ENCODE results near the gene NOL4L.

Gene NOL4L

DNA sequence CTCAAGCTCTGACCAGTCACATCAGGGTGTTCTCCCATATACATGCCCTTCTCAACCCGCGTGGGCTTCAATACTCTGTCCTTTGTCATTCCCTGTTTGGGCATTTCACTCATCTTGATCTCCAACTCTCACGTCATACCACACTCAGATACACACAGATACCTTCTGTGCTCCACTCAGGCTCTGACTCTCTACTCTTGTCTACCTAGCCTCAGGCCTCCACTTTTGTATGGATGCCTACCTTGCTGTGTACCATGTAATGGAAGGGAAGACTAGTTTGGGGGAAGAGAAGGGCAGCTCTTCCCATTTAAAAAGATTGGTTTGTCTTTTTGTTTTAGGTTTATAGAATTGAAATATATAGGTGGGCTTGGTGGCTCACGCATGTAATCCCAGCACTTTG lies 178.4 kb downstream of the NOL4L start:
- Histone ChIP-seq H3K9me3 (ENCODE audit: low read depth, low read length) (no peaks in the 10 kb centered on the region), H3K36me3 (ENCODE audit: insufficient read depth, low read length) (peaks cover 33% of the 10 kb centered on the region), H3K27ac (no peak overlapping the region), H3K9ac (ENCODE audit: insufficient read length) (no peak overlapping the region), H3K4me3 (no peak overlapping the region)
- TF ChIP-seq POLR2AphosphoS5 (IDR thresholded peaks at IDR 0.05; ENCODE audit: borderline replicate concordance, low read depth, low read length), result no peak
- TF ChIP-seq EZH2 (IDR thresholded peaks at IDR 0.05), result no peak
- TF ChIP-seq FOXP2 (optimal IDR thresholded peaks at IDR 0.05; ENCODE audit: control extremely low read depth, extremely low read length, insufficient read depth), result no peak
- DNase-seq (ENCODE audit: low read depth, low spot score), result no peak

GRCh38 chr20:32404017-32404416 lies 181.1 kb downstream of the NOL4L start:
- H3K9ac ChIP-seq (ENCODE audit: insufficient read length), result no peak overlapping the region
- H3K27ac ChIP-seq, result no peak overlapping the region
- H3K9me3 ChIP-seq (ENCODE audit: low read depth, low read length), result no peaks in the 10 kb centered on the region
- H3K36me3 ChIP-seq (ENCODE audit: insufficient read depth, low read length), result peaks cover 35% of the 10 kb centered on the region
- no peak for DNase-seq (ENCODE audit: low read depth, low spot score)
- no peak overlapping the region for H3K4me3 ChIP-seq
- TF ChIP-seq POLR2AphosphoS5 (IDR thresholded peaks at IDR 0.05; ENCODE audit: borderline replicate concordance, low read depth, low read length), result no peak
- TF ChIP-seq FOXP2 (optimal IDR thresholded peaks at IDR 0.05; ENCODE audit: control extremely low read depth, extremely low read length, insufficient read depth), result no peak
- TF ChIP-seq EZH2 (IDR thresholded peaks at IDR 0.05), result no peak

DNA sequence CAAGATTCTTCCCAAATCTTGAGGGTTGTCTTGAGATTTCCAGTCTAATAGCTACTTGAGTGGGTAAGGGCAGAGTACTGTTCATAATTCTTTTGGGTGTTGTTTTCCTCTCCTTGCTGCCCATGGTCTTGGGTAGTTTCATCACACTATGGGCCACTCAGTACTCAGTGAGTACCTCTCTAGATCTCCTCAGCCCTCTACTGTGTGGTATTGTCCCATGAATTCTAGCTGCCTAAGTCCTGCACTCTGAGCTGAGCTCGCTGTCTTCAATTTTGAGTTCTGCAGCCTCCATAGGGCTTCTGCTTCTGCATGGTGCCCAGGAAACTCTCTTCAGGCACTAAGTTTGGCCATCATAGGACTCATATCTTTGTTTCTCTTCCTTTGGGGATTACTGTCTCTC lies 184.7 kb downstream of the NOL4L start:
- no peak for TF ChIP-seq POLR2AphosphoS5 (IDR thresholded peaks at IDR 0.05; ENCODE audit: borderline replicate concordance, low read depth, low read length)
- TF ChIP-seq FOXP2 (optimal IDR thresholded peaks at IDR 0.05; ENCODE audit: control extremely low read depth, extremely low read length, insufficient read depth), result no peak
- no peak for DNase-seq (ENCODE audit: low read depth, low spot score)
- no peaks in the 10 kb centered on the region for H3K9me3 ChIP-seq (ENCODE audit: low read depth, low read length)
- H3K27ac ChIP-seq, result no peak overlapping the region
- H3K4me3 ChIP-seq, result no peak overlapping the region
- H3K36me3 ChIP-seq (ENCODE audit: insufficient read depth, low read length), result peaks cover 25% of the 10 kb centered on the region
- H3K9ac ChIP-seq (ENCODE audit: insufficient read length), result no peak overlapping the region

GRCh38 chr20:32397567-32398084 lies 187.5 kb downstream of the NOL4L start:
- Histone ChIP-seq H3K9me3 (ENCODE audit: low read depth, low read length) (no peaks in the 10 kb centered on the region; the same call in 1 of the 2 replicates), H3K9ac (ENCODE audit: insufficient read length) (no peak overlapping the region), H3K36me3 (ENCODE audit: insufficient read depth, low read length) (peaks cover 40% of the 10 kb centered on the region), H3K4me3 (no peak overlapping the region), H3K27ac (no peak overlapping the region)
- DNase-seq (ENCODE audit: low read depth, low spot score), result no peak
- TF ChIP-seq FOXP2 (optimal IDR thresholded peaks at IDR 0.05; ENCODE audit: control extremely low read depth, extremely low read length, insufficient read depth), result no peak
- TF ChIP-seq EZH2 (IDR thresholded peaks at IDR 0.05), result no peak
- TF ChIP-seq POLR2AphosphoS5 (IDR thresholded peaks at IDR 0.05; ENCODE audit: borderline replicate concordance, low read depth, low read length), result no peak

GRCh38 chr20:32396646-32397160 lies 188.4 kb downstream of the NOL4L start:
- DNase-seq (ENCODE audit: low read depth, low spot score), result no peak
- H3K4me3 ChIP-seq, result no peak overlapping the region
- H3K27ac ChIP-seq, result peak overlapping the region; percentile 62
- no peaks in the 10 kb centered on the region; the same call in 1 of the 2 replicates for H3K9me3 ChIP-seq (ENCODE audit: low read depth, low read length)
- no peak overlapping the region for H3K9ac ChIP-seq (ENCODE audit: insufficient read length)
- peaks cover 42% of the 10 kb centered on the region for H3K36me3 ChIP-seq (ENCODE audit: insufficient read depth, low read length)
- TF ChIP-seq EZH2 (IDR thresholded peaks at IDR 0.05), result no peak

DNA sequence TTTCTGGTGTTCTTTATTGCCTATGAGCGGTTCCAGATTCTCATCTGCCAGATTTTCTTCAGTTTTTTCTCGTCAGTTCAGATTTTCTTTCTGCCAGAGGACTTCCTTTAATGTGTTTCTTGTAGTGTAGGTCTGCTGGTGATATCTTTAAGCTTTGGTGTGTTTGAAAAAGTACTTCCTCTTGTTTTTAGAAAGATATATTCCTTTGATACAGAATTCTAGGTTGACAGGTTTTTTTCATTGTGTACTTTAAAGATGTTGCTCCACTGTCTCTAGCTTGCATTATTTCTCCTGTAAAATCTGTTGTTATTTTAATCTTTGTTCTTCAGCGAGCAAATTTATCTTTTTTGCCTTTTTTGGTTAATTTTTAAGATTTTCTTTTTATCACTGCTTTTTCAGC lies 190.1 kb downstream of the NOL4L start:
- H3K4me3 ChIP-seq, result no peak overlapping the region
- peaks cover 47% of the 10 kb centered on the region for H3K36me3 ChIP-seq (ENCODE audit: insufficient read depth, low read length)
- TF ChIP-seq EZH2 (IDR thresholded peaks at IDR 0.05), result no peak
- TF ChIP-seq FOXP2 (optimal IDR thresholded peaks at IDR 0.05; ENCODE audit: control extremely low read depth, extremely low read length, insufficient read depth), result no peak
- no peak for TF ChIP-seq POLR2AphosphoS5 (IDR thresholded peaks at IDR 0.05; ENCODE audit: borderline replicate concordance, low read depth, low read length)
- no peaks in the 10 kb centered on the region; the same call in 1 of the 2 replicates for H3K9me3 ChIP-seq (ENCODE audit: low read depth, low read length)
- DNase-seq (ENCODE audit: low read depth, low spot score), result no peak
- H3K9ac ChIP-seq (ENCODE audit: insufficient read length), result no peak overlapping the region
- peak overlapping the region; percentile 61; the same call in 1 of the 2 replicates for H3K27ac ChIP-seq
